ENCODE results near the gene CASKIN1.
"Not testable (repeated sequence)": the region's sequence is repeated elsewhere in the genome, so short reads cannot be mapped to it uniquely, and the experiment has no call there.

CASKIN1 gene

GRCh38 chr16:2155091-2155950 is 41.1 kb downstream of the CASKIN1 start, which contains the start of gene TRAF7:
Gene TRAF7 (plus strand): TSS chr16:2155782. CDS start chr16:2163921, 8,139 bp downstream.
- DNase-seq (ENCODE audit: low read depth): peak; percentile 100

GRCh38 chr16:2154533-2155090 is 41.8 kb downstream of the CASKIN1 start:
- DNase-seq (ENCODE audit: low read depth): no peak

GRCh38 chr16:2152695-2153506 is 43.5 kb downstream of the CASKIN1 start:
- no peak for DNase-seq (ENCODE audit: low read depth)

DNA sequence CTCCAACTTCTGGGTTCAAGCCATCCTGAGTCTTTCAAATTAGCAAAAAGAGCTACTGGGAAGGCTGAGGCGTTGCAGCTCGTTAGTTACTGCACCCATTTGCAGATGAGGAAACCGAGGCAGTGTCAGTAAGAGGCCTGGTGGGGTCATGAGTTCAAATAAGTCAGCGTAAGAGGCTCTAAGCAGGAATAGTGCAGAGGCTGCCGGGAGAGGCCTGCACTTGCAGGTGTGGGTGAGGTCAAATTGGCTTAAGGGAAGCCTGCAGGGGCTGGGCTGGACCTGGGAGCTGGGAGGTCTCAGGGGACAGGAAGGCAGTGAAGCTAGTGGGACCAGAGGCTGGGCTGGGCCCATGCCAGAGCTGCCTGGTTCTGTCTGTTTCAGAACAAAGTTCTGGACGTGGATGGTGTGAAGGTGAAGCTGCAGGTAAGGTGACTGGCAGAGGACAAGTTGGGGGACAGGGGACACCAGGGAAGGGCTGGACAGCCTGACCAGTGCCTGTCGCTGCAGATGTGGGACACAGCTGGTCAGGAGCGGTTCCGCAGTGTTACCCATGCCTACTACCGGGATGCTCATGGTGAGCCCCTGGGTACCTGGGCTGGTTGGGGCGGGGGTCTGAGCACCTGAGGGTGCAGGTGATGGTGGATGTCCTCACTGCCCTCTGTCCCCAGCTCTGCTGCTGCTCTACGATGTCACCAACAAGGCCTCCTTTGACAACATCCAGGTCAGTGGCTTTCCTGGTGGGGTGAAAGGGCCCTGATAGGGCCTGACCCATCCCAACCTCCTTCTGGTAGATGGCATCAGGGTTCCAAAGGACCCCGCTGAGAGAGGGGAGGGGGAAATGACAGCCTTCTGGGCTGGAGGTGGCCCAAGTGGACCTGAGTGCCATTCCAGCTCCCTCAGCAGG is 45.0 kb downstream of the CASKIN1 start:
- no peak for DNase-seq (ENCODE audit: low read depth)

DNA sequence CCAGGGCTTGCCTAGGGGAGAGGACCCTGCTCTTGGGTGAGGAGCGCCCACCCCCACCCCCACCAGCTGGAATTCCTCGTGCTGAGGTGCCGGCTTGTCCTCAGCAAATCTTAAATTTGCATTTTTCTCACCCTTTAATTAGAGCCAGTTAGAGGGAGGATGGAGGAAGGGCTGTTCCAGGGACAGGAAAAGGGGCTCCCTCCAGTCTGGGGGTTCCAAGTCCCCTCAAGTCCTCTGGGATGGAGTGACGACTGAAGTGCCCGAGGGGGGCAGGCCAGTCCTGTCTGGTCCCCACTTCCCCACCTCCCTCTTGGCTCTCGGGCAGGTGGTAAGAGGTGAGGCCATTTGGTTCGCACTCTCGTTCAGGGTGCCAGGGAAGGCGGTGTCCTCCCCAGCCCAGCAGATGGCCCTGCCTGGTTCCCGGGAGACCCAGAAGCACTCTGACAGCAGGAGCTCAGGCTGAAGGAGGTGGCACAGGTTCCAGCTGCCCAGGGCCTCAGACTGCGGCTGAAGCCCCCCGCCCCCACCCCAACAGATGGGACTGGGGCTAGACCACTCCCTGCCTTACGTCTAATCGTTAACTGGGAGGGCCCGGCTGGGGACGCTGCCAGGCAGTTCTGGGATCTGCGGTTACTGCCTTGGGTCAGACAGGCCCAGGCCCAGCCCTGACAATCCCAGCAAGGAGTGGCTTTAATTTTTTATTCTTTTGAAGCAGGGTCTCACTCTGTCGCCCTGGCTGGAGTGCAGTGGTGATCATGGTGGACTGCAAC is 45.8 kb downstream of the CASKIN1 start:
- no peak for DNase-seq (ENCODE audit: low read depth)

DNA sequence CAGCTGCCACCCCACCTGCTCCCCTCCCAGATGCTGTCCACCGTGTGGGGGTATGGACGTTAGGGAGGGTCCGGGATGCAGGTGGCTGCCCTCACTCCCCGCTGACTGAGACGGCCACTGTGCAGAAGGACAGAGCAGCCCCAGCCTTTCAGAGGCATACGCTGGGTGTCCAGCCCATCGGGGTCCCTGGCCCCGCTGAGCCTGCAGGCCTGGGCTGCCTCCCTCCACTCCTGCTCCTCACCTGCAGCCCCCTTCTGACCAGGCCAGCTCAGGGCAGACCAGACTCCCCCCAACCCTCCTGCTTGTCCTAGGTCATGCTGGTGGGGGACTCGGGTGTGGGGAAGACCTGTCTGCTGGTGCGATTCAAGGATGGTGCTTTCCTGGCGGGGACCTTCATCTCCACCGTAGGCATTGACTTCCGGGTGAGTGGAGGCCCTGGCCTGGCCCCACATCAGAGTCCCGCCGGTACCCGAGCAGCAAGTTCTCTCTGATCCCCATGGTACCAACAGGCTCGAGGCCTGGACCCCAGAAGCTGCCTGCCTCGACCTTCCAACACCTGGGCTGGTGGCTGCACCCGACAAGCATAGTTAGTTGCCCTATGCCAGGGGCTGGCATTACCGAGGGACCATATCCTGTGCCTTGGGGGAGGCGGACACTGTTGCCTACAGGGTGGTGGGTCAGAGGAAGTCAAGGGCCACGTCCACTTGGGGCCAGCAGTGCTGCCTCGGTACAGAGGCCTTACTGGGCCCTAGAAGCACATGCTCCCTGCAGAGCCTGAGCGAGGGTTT is 46.6 kb downstream of the CASKIN1 start:
- DNase-seq (ENCODE audit: low read depth): no peak

DNA sequence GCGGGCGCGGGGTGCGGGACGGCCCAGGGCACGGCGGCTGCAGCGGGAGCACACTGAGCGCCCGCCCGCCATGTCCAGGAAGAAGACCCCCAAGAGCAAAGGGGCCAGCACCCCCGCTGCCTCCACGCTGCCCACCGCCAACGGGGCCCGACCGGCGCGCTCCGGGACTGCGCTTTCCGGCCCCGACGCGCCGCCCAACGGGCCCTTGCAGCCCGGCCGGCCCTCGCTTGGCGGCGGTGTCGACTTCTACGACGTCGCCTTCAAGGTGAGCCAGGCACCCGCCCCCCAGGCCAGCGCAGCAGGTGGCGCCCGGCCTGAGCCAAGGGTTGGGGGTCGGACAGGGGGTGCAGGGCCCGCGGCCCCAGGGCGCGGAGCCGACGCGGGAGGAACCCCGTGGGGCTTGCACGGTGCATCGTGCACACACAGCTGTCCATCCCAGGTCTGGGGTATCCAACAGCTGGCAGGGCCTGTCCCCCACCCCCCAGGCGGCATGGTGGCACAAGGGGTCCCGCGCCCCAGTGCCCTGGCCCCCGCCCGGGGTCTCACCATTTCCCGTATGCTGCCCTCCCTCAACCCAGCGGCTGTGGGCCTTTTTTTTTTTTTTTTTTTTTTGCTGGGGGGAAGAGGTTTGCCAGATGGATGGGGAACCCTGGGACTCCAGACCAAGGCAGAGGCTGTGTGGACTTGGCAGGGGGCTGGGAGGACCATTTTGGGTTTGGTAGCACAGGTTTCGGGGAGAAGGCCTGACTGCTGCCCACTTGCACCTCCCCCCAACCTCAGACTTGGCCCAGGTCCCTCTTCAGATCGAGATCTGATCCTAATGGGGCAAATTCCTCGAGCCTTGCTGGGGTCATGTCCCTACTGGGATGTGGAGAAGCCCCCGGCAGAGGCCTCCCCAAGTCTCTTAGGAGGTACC is 47.4 kb downstream of the CASKIN1 start:
- no peak for DNase-seq (ENCODE audit: low read depth)

- DNase-seq (ENCODE audit: low read depth): peak; percentile 52
These were observed 48.3 kb downstream of the CASKIN1 start, which contains the start of gene RAB26 for GRCh38 chr16:2147981-2148671. Gene RAB26 (plus strand): TSS chr16:2148625. CDS start chr16:2148784, 159 bp downstream.

- no peak for DNase-seq (ENCODE audit: low read depth)
These were observed 49.0 kb downstream of the CASKIN1 start for GRCh38 chr16:2147378-2147777.

- DNase-seq (ENCODE audit: low read depth): no peak
These were observed 50.6 kb downstream of the CASKIN1 start for GRCh38 chr16:2145843-2146242.

DNA sequence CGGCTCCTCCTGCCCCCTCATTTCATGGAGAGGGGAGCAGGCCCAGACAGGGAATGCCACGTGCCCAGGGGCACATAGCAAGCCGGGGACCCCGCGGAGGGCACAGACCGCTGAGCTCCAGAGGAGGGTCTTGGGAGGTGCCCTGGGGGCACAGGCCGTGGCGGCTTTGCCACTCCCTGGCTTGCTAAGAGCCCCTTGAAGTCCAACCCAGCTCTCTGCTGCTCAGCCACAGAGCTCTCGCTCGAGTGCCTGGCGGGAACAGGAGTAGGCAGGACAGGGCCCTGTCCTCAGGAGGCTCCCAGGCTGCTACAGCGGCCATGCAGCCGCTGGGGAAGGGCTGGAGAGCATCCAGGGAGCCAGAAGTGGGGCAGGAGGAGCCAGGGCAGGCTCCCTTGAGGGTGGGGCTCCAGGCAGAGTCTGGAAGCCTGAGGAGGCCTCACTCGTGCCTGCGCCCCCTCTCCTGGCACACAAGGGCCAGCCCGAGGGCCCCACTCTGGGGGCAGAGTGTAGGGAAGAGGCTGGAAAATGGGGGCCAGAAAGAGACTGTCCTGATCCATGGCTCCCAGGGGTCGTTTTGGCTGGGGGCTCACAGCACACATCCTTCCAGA is 52.4 kb downstream of the CASKIN1 start:
- no peak for DNase-seq (ENCODE audit: low read depth)

GRCh38 chr16:2142942-2143877 is 53.2 kb downstream of the CASKIN1 start:
- DNase-seq (ENCODE audit: low read depth): no peak

GRCh38 chr16:2135770-2136490 is 60.5 kb downstream of the CASKIN1 start, which contains the start of gene PKD1:
Gene PKD1 (minus strand): TSS chr16:2135898. CDS start chr16:2135689, 209 bp downstream.
- peak; percentile 93 for DNase-seq (ENCODE audit: low read depth)

DNA sequence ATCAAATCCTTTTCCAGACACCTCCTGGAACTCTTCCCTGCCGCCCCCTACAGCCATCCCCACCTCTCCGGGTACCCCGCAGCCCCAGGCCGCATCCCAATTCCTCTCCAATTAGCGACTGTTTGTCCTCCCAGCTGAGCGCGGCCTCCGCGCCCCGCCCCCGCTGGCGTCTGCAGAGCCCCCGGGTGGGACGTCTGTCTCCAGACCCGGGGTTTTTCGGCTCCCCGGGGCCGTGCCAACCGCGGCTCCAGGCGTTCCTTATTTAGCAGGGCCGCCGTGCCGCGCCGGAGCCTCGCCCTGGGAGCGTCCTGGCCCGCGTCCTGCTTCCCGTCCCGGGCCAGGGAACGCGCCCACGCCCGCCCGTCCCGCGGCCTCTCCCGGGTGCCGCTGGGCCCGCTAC is 61.3 kb downstream of the CASKIN1 start:
- not testable (repeated sequence) for DNase-seq (ENCODE audit: low read depth)

DNA sequence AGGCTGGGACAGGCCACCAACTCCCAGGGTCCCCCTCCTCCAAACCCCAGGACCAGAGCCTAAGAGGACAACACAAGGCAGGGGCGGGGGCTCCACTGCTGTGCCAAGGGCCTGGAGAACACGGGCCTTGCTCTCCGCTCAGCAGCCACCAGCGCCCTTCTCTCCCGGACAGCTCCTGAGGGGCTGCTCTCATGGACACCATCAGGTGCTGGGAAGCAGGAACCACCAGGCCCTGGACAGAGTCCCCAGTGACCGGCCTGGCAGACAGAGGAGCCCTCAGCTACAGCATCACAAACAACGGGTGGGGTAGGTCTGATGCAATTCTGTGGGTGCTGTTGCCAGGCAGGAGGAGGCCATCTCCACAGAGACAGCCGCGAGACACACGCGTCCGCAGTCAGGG is 62.6 kb downstream of the CASKIN1 start:
- not testable (repeated sequence) for DNase-seq (ENCODE audit: low read depth)

All from fibroblast of gingiva (primary cell).